Stomach (tissue), 9 donors: ENCODE data around the gene RDH8. TPM values are rescaled to one million over a fixed set of nuclear protein-coding genes. Genes with fewer than 3 reads are reported as not detected.

Source experiments
- DNase-seq, 2 donors: peaks; one replicate each; pipeline versions ENCODE4 v3.0.0 to v3.0.0-alpha.2; 2013 to 2019
- H3K27ac ChIP-seq, 5 donors: fragments of 200-600 bp in 4 of 5; sonication (generic) in 4 of 5; one replicate each; pipeline ENCODE4 v1.5.1; 2013 to 2019; ENCODE audit warnings: mild to moderate bottlenecking in 1 of 5, moderate library complexity in 1 of 5
- H3K27me3 ChIP-seq, 3 donors: fragments of 200-600 bp; sonication (generic); one replicate each; pipeline ENCODE4 v1.5.1; 2017 to 2019; ENCODE audit warnings: mixed run types in 1 of 3
- H3K36me3 ChIP-seq, 4 donors: fragments of 200-600 bp; sonication (generic); 1 replicate in 3 of 4; 2 replicates in 1 of 4; pipeline ENCODE4 v1.5.1; 2016 to 2019
- H3K4me1 ChIP-seq, 4 donors: fragments of 200-600 bp; sonication (generic); one replicate each; pipeline ENCODE4 v1.5.1; 2016 to 2019
- H3K4me3 ChIP-seq, 4 donors: fragments of 200-600 bp; sonication (generic) in 3 of 4; one replicate each; pipeline ENCODE4 v1.5.1; 2016 to 2019; ENCODE audit warnings: mild to moderate bottlenecking in 1 of 4
- H3K9me3 ChIP-seq, 4 donors: fragments of 200-600 bp; sonication (generic); one replicate each; pipeline ENCODE4 v1.5.1; 2016 to 2019
- CTCF ChIP-seq, 7 experiments: fragments of 450-650 bp in 4 of 7; fragments of 200-600 bp in 3 of 7; sonication (generic) in 3 of 7; IDR thresholded peaks; one replicate each; pipeline ENCODE4 v1.5.1; 2016 to 2019; ENCODE audit warnings: antibody characterized with exemption in 7 of 7, control low read depth in 2 of 7, mild to moderate bottlenecking in 1 of 7
- EP300 ChIP-seq: sonication (generic); formaldehyde crosslinking; IDR thresholded peaks from one replicate; pipeline ENCODE4 v1.6.1; 2017; ENCODE audit warnings: antibody characterized with exemption
- POLR2A ChIP-seq, 4 donors: fragments of 450-650 bp; IDR thresholded peaks; one replicate each; pipeline ENCODE4 v1.6.1; 2016; ENCODE audit warnings: antibody characterized with exemption in 4 of 4, control low read depth in 2 of 4, mild to moderate bottlenecking in 1 of 4, moderate library complexity in 1 of 4
- POLR2AphosphoS5 ChIP-seq, 3 donors: sonication (generic); formaldehyde crosslinking; IDR thresholded peaks; one replicate each; pipeline ENCODE4 v1.6.1; 2016; ENCODE audit warnings: antibody characterized with exemption in 3 of 3
- WGBS, 5 donors: extraction: QIAGEN DNeasy Blood & Tissue Kit in 3 of 5; methylation state at CpG; one replicate each; pipeline versions ENCODE4 v1.1.5 to v1.1.7; 2013 to 2018; 5-methylcytosine and 5-hydroxymethylcytosine counted together
- intact Hi-C: fragments of 100-400 bp; cut with DNase I; formaldehyde crosslinking; loops from one replicate; pipeline ENCODE4 v1.15.1; 2023; ENCODE audit warnings: low total_unique reads
- polyA plus RNA-seq, 3 donors: library from polyadenylated mRNA; stranded (reverse); fragments of 200-250 nt; gene quantifications; one replicate each; pipeline ENCODE4 v1.2.3, GENCODE V29; 2013
- total RNA-seq, 5 donors: library from RNA; depleted of rRNA; stranded (reverse); fragments of >200 nt; gene quantifications; one replicate each; pipeline versions ENCODE4 v1.1.0 to v1.2.3, GENCODE V29; 2014 to 2016
- donor health status: healthy with polysubstance abuse.
- donor health status: Bipolar disorder and iron deficiency.
- donor health status: healthy.

The RDH8 gene
- total and polyA plus RNA-seq, 8 donors: not detected

GRCh38 chr19:10026744-10027143, 13.5 kb downstream of the RDH8 start:
- no peaks in the 10 kb centered on the region for H3K9me3 ChIP-seq
- H3K27ac ChIP-seq: no peak overlapping the region
- DNase-seq: no peak
- TF ChIP-seq EP300: no peak
- H3K4me1 ChIP-seq: peaks cover 8 to 11% (median 10%) of the 10 kb centered on the region in 4 donors
- WGBS, 5 donors: 81 to 95% (median 89%) methylated on average over 3 of the region's 3 CpGs
- H3K4me3 ChIP-seq: no peak overlapping the region
- H3K36me3 ChIP-seq: no peaks in the 10 kb centered on the region
- peaks cover 0 to 35% (median 5%) of the 10 kb centered on the region in 3 donors for H3K27me3 ChIP-seq
- intact Hi-C loops: loop anchor here (5.0 kb wide), 1 partner anchor 89 kb away; the partner anchor contains the start of gene OLFM2

- DNase-seq: peak; percentile 97
- Histone ChIP-seq H3K27me3 (peaks cover 0 to 41% (median 8%) of the 10 kb centered on the region in 3 donors), H3K4me3 (peak overlapping the region in 2 of 4 donors; percentile 5 to 27), H3K36me3 (no peaks in the 10 kb centered on the region), H3K9me3 (no peaks in the 10 kb centered on the region), H3K4me1 (peaks cover 8 to 11% (median 10%) of the 10 kb centered on the region in 4 donors), H3K27ac (no peak overlapping the region)
- TF ChIP-seq POLR2AphosphoS5 (IDR thresholded peaks at IDR 0.05) (peak; percentile 39 to 86 (median 43)), POLR2A (IDR thresholded peaks at IDR 0.05) (no peak), EP300 (no peak), CTCF (IDR thresholded peaks at IDR 0.05) (peak in 6 of 7 experiments; percentile 71 to 90 (median 88))
- intact Hi-C loops: loop anchor here (5.0 kb wide), 1 partner anchor 90 kb away; the partner anchor contains the start of gene OLFM2
- 6 to 14% (median 7%) methylated on average over 19 to 29 of the region's 29 CpGs for WGBS, 5 donors
Observed at GRCh38 chr19:10027158-10027997, 14.1 kb downstream of the RDH8 start.

GRCh38 chr19:10033614-10034013, 20.3 kb downstream of the RDH8 start:
- TF ChIP-seq POLR2AphosphoS5 (IDR thresholded peaks at IDR 0.05) (no peak), POLR2A (IDR thresholded peaks at IDR 0.05) (no peak), EP300 (no peak), CTCF (IDR thresholded peaks at IDR 0.05) (no peak)
- no peak overlapping the region for H3K27ac ChIP-seq
- WGBS, 5 donors: 51 to 70% (median 59%) methylated on average over 8 of the region's 8 CpGs
- intact Hi-C loops: no loop called here
- no peaks in the 10 kb centered on the region for H3K9me3 ChIP-seq
- DNase-seq: no peak
- H3K36me3 ChIP-seq: no peaks in the 10 kb centered on the region
- no peaks in the 10 kb centered on the region for H3K4me1 ChIP-seq
- H3K27me3 ChIP-seq: peaks cover 0 to 65% (median 20%) of the 10 kb centered on the region in 3 donors
- H3K4me3 ChIP-seq: no peak overlapping the region

- no peaks in the 10 kb centered on the region for H3K36me3 ChIP-seq
- no peak overlapping the region for H3K27ac ChIP-seq
- peaks cover 0 to 10% (median 3%) of the 10 kb centered on the region in 4 donors for H3K9me3 ChIP-seq
- peaks cover 0 to 68% (median 16%) of the 10 kb centered on the region in 3 donors for H3K27me3 ChIP-seq
- 59 to 71% (median 66%) methylated on average over 5 of the region's 5 CpGs for WGBS, 5 donors
- no peaks in the 10 kb centered on the region for H3K4me1 ChIP-seq
- intact Hi-C loops: no loop called here
- TF ChIP-seq POLR2AphosphoS5 (IDR thresholded peaks at IDR 0.05) (no peak), CTCF (IDR thresholded peaks at IDR 0.05) (no peak), POLR2A (IDR thresholded peaks at IDR 0.05) (no peak)
- peak in 1 of 2 donors; percentile 27 for DNase-seq
- no peak overlapping the region for H3K4me3 ChIP-seq
Observed at GRCh38 chr19:10036601-10037071, 23.4 kb downstream of the RDH8 start.
